K562 (cell line): Measurements from ENCODE around the gene SLC5A5.

Experiments used
- EZH2 ChIP-seq: IDR thresholded peaks from 2 replicates; pipeline ENCODE4 v1.6.1; 2012; ENCODE audit warnings: low read depth, mild to moderate bottlenecking, inconsistent platforms, low read length, borderline replicate concordance
- POLR2A ChIP-seq: fragments of 450-650 bp; conservative IDR thresholded peaks from 2 replicates; pipeline ENCODE4 v1.6.1; 2016
- SETDB1 ChIP-seq: IDR thresholded peaks from one replicate; pipeline ENCODE4 v1.6.1; 2012; ENCODE audit warnings: low read length, control low read depth, inconsistent platforms
- SMARCB1 ChIP-seq: IDR thresholded peaks from 2 replicates; pipeline ENCODE4 v1.6.1; 2011; ENCODE audit warnings: improper control_type of control experiment, low read depth; ENCODE audit not compliant: insufficient read length
- STAT5A ChIP-seq: IDR thresholded peaks from 2 replicates; pipeline ENCODE4 v1.6.1; 2012; ENCODE audit warnings: low read length, inconsistent platforms, borderline replicate concordance
- TF ChIP-seq, protein P1 (sequence below): fragments of 250-450 bp; sonication (Bioruptor Pico); IDR thresholded peaks from 2 replicates; pipeline ENCODE4 v1.8.0; 2022; ENCODE audit warnings: moderate library complexity, mild to moderate bottlenecking, inconsistent platforms
- TF ChIP-seq, protein P2 (sequence below), 3 experiments: IDR thresholded peaks in 2 of 3; conservative IDR thresholded peaks in 1 of 3; 2 replicates each; pipeline ENCODE4 v1.5.1; 2011 to 2012; ENCODE audit warnings: low read length in 3 of 3, mild to moderate bottlenecking in 3 of 3, control low read depth in 2 of 3, improper control_type of control experiment in 1 of 3, inconsistent platforms in 1 of 3, low read depth in 1 of 3, mixed read lengths in 1 of 3, moderate library complexity in 1 of 3; ENCODE audit not compliant: insufficient read depth in 2 of 3

- TF ChIP-seq, protein P1, sequence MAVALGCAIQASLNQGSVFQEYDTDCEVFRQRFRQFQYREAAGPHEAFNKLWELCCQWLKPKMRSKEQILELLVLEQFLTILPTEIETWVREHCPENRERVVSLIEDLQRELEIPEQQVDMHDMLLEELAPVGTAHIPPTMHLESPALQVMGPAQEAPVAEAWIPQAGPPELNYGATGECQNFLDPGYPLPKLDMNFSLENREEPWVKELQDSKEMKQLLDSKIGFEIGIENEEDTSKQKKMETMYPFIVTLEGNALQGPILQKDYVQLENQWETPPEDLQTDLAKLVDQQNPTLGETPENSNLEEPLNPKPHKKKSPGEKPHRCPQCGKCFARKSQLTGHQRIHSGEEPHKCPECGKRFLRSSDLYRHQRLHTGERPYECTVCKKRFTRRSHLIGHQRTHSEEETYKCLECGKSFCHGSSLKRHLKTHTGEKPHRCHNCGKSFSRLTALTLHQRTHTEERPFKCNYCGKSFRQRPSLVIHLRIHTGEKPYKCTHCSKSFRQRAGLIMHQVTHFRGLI (CRISPR knock-in tag): no peak
- TF ChIP-seq STAT5A (no peak), EZH2 (no peak), SMARCB1 (no peak), POLR2A (no peak), SETDB1 (no peak)
- TF ChIP-seq, protein P2, sequence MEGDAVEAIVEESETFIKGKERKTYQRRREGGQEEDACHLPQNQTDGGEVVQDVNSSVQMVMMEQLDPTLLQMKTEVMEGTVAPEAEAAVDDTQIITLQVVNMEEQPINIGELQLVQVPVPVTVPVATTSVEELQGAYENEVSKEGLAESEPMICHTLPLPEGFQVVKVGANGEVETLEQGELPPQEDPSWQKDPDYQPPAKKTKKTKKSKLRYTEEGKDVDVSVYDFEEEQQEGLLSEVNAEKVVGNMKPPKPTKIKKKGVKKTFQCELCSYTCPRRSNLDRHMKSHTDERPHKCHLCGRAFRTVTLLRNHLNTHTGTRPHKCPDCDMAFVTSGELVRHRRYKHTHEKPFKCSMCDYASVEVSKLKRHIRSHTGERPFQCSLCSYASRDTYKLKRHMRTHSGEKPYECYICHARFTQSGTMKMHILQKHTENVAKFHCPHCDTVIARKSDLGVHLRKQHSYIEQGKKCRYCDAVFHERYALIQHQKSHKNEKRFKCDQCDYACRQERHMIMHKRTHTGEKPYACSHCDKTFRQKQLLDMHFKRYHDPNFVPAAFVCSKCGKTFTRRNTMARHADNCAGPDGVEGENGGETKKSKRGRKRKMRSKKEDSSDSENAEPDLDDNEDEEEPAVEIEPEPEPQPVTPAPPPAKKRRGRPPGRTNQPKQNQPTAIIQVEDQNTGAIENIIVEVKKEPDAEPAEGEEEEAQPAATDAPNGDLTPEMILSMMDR (IDR thresholded peaks at IDR 0.05 in 2 of 3, conservative IDR thresholded peaks at IDR 0.05 in 1 of 3; ENCODE audit: insufficient read depth in 2 of 3, low read depth in 1 of 3, low read length in 3 of 3): no peak
Observed at GRCh38 chr19:17826508-17827056, 45.2 kb upstream of the SLC5A5 start.
